NCI-H774 (cell line): ENCODE data around the gene ASXL1.
"Not testable (repeated sequence)": the region's sequence is repeated elsewhere in the genome, so short reads cannot be mapped to it uniquely, and the experiment has no call there.

ENCODE experiments used
- DNase-seq: peaks from one replicate; lab custom pipeline; 2025; lab: John Stamatoyannopoulos, UW

ASXL1 gene

GRCh38 chr20:32407131-32407750 is 49.1 kb downstream of the ASXL1 start:
- not testable (repeated sequence) for DNase-seq

GRCh38 chr20:32411955-32412706 is 54.0 kb downstream of the ASXL1 start:
- DNase-seq, result no peak

- no peak for DNase-seq
Observed at GRCh38 chr20:32415494-32415893, 57.4 kb downstream of the ASXL1 start.

GRCh38 chr20:32416206-32416605 is 58.1 kb downstream of the ASXL1 start:
- DNase-seq, result no peak

- no peak for DNase-seq
Observed at GRCh38 chr20:32418376-32418775, 60.2 kb downstream of the ASXL1 start.

GRCh38 chr20:32421290-32421689 is 63.2 kb downstream of the ASXL1 start:
- DNase-seq, result no peak

- DNase-seq, result no peak
Observed at GRCh38 chr20:32427996-32428395, 69.9 kb downstream of the ASXL1 start.

GRCh38 chr20:32429343-32429742 is 71.2 kb downstream of the ASXL1 start:
- no peak for DNase-seq

GRCh38 chr20:32429745-32430360 is 71.7 kb downstream of the ASXL1 start:
- no peak for DNase-seq

GRCh38 chr20:32431457-32431856 is 73.3 kb downstream of the ASXL1 start:
- DNase-seq, result no peak

GRCh38 chr20:32432277-32432676 is 74.1 kb downstream of the ASXL1 start:
- peak; percentile 31 for DNase-seq

- no peak for DNase-seq
Observed at GRCh38 chr20:32433311-32434021, 75.3 kb downstream of the ASXL1 start.

GRCh38 chr20:32434434-32434833 is 76.3 kb downstream of the ASXL1 start:
- DNase-seq, result no peak

GRCh38 chr20:32435449-32436107 is 77.4 kb downstream of the ASXL1 start:
- no peak for DNase-seq

- no peak for DNase-seq
Observed at GRCh38 chr20:32436142-32436861, 78.2 kb downstream of the ASXL1 start.

- DNase-seq, result no peak
Observed at GRCh38 chr20:32436968-32437367, 78.8 kb downstream of the ASXL1 start.

- DNase-seq, result no peak
Observed at GRCh38 chr20:32437391-32438074, 79.4 kb downstream of the ASXL1 start.

GRCh38 chr20:32438331-32438858 is 80.3 kb downstream of the ASXL1 start:
- no peak for DNase-seq

- DNase-seq, result no peak
Observed at GRCh38 chr20:32439132-32439829, 81.2 kb downstream of the ASXL1 start.
